H9 (cell line): Measurements from ENCODE around the gene NRGN. TPM values are rescaled to one million over a fixed set of nuclear protein-coding genes. Genes with fewer than 3 reads are reported as not detected.

Experiments used
- DNase-seq: peaks from one replicate; pipeline ENCODE4 v3.0.0-alpha.2; 2017
- H2AFZ ChIP-seq: one replicate; pipeline ENCODE4 v1.6.1; 2013; ENCODE audit warnings: mild to moderate bottlenecking, low read length, control low read depth, moderate library complexity
- H2AK5ac ChIP-seq: 2 replicates; pipeline ENCODE4 v1.6.1; 2013; ENCODE audit warnings: low read length, control low read depth, mixed read lengths; ENCODE audit not compliant: insufficient read length
- H2BK120ac ChIP-seq: one replicate; pipeline ENCODE4 v1.6.1; 2013; ENCODE audit warnings: low read depth, mild to moderate bottlenecking, low read length, control low read depth, inconsistent platforms; ENCODE audit not compliant: poor library complexity, severe bottlenecking
- H2BK12ac ChIP-seq: 2 replicates; pipeline ENCODE4 v1.6.1; 2013; ENCODE audit warnings: low read length, control low read depth, mixed read lengths, low read depth; ENCODE audit not compliant: insufficient read length
- H2BK15ac ChIP-seq: 2 replicates; pipeline ENCODE4 v1.6.1; 2013; ENCODE audit warnings: low read depth, low read length, control low read depth
- H2BK20ac ChIP-seq: one replicate; pipeline ENCODE4 v1.6.1; 2013; ENCODE audit warnings: low read depth, mild to moderate bottlenecking, low read length, control low read depth, inconsistent platforms; ENCODE audit not compliant: poor library complexity, severe bottlenecking
- H2BK5ac ChIP-seq: 2 replicates; pipeline ENCODE4 v1.6.1; 2013; ENCODE audit warnings: low read length, control low read depth, mixed read lengths; ENCODE audit not compliant: insufficient read length
- H3K14ac ChIP-seq: 2 replicates; pipeline ENCODE4 v1.6.1; 2013; ENCODE audit warnings: low read length, control low read depth; ENCODE audit not compliant: insufficient read depth
- H3K18ac ChIP-seq: 2 replicates; pipeline ENCODE4 v1.6.1; 2013; ENCODE audit warnings: low read depth, mild to moderate bottlenecking, mixed read lengths, low read length, control low read depth; ENCODE audit not compliant: insufficient read length
- H3K23ac ChIP-seq: 2 replicates; pipeline ENCODE4 v1.6.1; 2013; ENCODE audit warnings: low read length, control low read depth, mixed read lengths, low read depth; ENCODE audit not compliant: insufficient read length
- H3K23me2 ChIP-seq: 2 replicates; pipeline ENCODE4 v1.6.1; 2013; ENCODE audit warnings: low read depth, mild to moderate bottlenecking, mixed read lengths, low read length, control low read depth; ENCODE audit not compliant: insufficient read length, poor library complexity, severe bottlenecking
- H3K27ac ChIP-seq: 2 replicates; pipeline ENCODE4 v1.5.1; 2013; ENCODE audit warnings: low read length, control low read depth, mixed read lengths, low read depth; ENCODE audit not compliant: insufficient read length
- H3K27me3 ChIP-seq: 2 replicates; pipeline ENCODE4 v1.6.1; 2013; ENCODE audit warnings: low read length, control low read depth, inconsistent platforms; ENCODE audit not compliant: insufficient read depth
- H3K4ac ChIP-seq: 2 replicates; pipeline ENCODE4 v1.6.1; 2013; ENCODE audit warnings: low read depth, mild to moderate bottlenecking, control low read depth, inconsistent platforms, low read length, moderate library complexity
- H3K4me1 ChIP-seq: 2 replicates; pipeline ENCODE4 v1.6.1; 2013; ENCODE audit warnings: low read length, control low read depth, inconsistent platforms; ENCODE audit not compliant: insufficient read depth
- H3K4me2 ChIP-seq: 2 replicates; pipeline ENCODE4 v1.6.1; 2013; ENCODE audit warnings: low read length, control low read depth, mixed read lengths; ENCODE audit not compliant: insufficient read length, insufficient read depth
- H3K56ac ChIP-seq: 2 replicates; pipeline ENCODE4 v1.6.1; 2013; ENCODE audit warnings: low read depth, mild to moderate bottlenecking, mixed read lengths, low read length, control low read depth; ENCODE audit not compliant: insufficient read length
- H3K79me1 ChIP-seq: 2 replicates; pipeline ENCODE4 v1.6.1; 2013; ENCODE audit warnings: low read depth, mild to moderate bottlenecking, moderate library complexity, low read length, control low read depth, inconsistent platforms; ENCODE audit not compliant: insufficient read depth, poor library complexity, severe bottlenecking
- H3K79me2 ChIP-seq: 2 replicates; pipeline ENCODE4 v1.6.1; 2013; ENCODE audit warnings: low read length, control low read depth, inconsistent platforms; ENCODE audit not compliant: insufficient read depth
- H3K9ac ChIP-seq: 2 replicates; pipeline ENCODE4 v1.6.1; 2013; ENCODE audit warnings: low read length, control low read depth, mixed read lengths; ENCODE audit not compliant: insufficient read length; ENCODE audit errors: extremely low read depth
- H3K9me3 ChIP-seq: one replicate; pipeline ENCODE4 v1.6.1; 2013; ENCODE audit warnings: low read depth, low read length, inconsistent platforms; ENCODE audit not compliant: control insufficient read depth
- H3T11ph ChIP-seq: one replicate; pipeline ENCODE4 v1.6.1; 2013; ENCODE audit warnings: mild to moderate bottlenecking, low read length, control low read depth, inconsistent platforms
- H4K20me1 ChIP-seq: one replicate; pipeline ENCODE4 v1.6.1; 2013; ENCODE audit not compliant: control insufficient read depth, insufficient read length, insufficient read depth
- H4K5ac ChIP-seq: 2 replicates; pipeline ENCODE4 v1.6.1; 2013; ENCODE audit warnings: low read depth, mild to moderate bottlenecking, mixed read lengths, low read length, control low read depth; ENCODE audit not compliant: insufficient read length
- H4K8ac ChIP-seq: replicated peaks from 2 replicates; pipeline ENCODE4 v1.6.1; 2013; ENCODE audit warnings: low read length, control low read depth, mixed read lengths, low read depth; ENCODE audit not compliant: insufficient read length
- H4K91ac ChIP-seq: 2 replicates; pipeline ENCODE4 v1.6.1; 2013; ENCODE audit warnings: low read depth, mild to moderate bottlenecking, moderate library complexity, mixed read lengths, low read length, control low read depth; ENCODE audit not compliant: insufficient read length
- H3K27ac Mint-ChIP-seq, 3 experiments: 2 replicates in 2 of 3; 3 replicates in 1 of 3; pipeline ENCODE4 v1.8.0; 2020 to 2021; ENCODE audit warnings: mixed read lengths in 3 of 3, mild to moderate bottlenecking in 1 of 3, moderate library complexity in 1 of 3
- H3K27me3 Mint-ChIP-seq: 2 replicates; pipeline ENCODE4 v1.8.0; 2021; ENCODE audit warnings: low read depth, mild to moderate bottlenecking, moderate library complexity, mixed read lengths
- H3K36me3 Mint-ChIP-seq, 3 experiments: 2 replicates in 2 of 3; 3 replicates in 1 of 3; pipeline ENCODE4 v1.8.0; 2020 to 2021; ENCODE audit warnings: low read depth in 3 of 3, mixed read lengths in 3 of 3; ENCODE audit not compliant: insufficient read depth in 1 of 3
- H3K4me1 Mint-ChIP-seq, 2 experiments: 2 replicates each; pipeline ENCODE4 v1.8.0; 2020; ENCODE audit warnings: mixed read lengths in 2 of 2
- H3K4me3 Mint-ChIP-seq, 2 experiments: 2 replicates in 1 of 2; 3 replicates in 1 of 2; pipeline ENCODE4 v1.8.0; 2020 to 2021; ENCODE audit warnings: mild to moderate bottlenecking in 2 of 2, mixed read lengths in 2 of 2, moderate library complexity in 1 of 2
- H3K9me3 Mint-ChIP-seq, 2 experiments: 2 replicates in 1 of 2; 3 replicates in 1 of 2; pipeline ENCODE4 v1.8.0; 2020; ENCODE audit warnings: mild to moderate bottlenecking in 2 of 2, mixed read lengths in 2 of 2, moderate library complexity in 1 of 2
- CTCF ChIP-seq: fragments of 200-600 bp; sonication (generic); conservative IDR thresholded peaks from 3 replicates; pipeline ENCODE4 v1.8.0; 2021; ENCODE audit warnings: antibody characterized with exemption, mild to moderate bottlenecking
- WGBS: extraction: QIAGEN DNeasy Blood & Tissue Kit; methylation state at CpG from one replicate; pipeline ENCODE4 v1.1.7; 2013; ENCODE audit warnings: missing lambda C conversion rate, low lambda C conversion rate, mixed read lengths; ENCODE audit not compliant: insufficient read length; ENCODE audit errors: extremely low coverage; 5-methylcytosine and 5-hydroxymethylcytosine counted together
- total RNA-seq: library from RNA; stranded (reverse); gene quantifications from 2 replicates; pipeline ENCODE4 v1.2.1, GENCODE V29; 2021

Gene NRGN
- total RNA-seq, 1 experiment from 2014 or later: 6.4 TPM

- no peak overlapping the region for H3T11ph ChIP-seq
- no peak overlapping the region for H3K56ac ChIP-seq
- TF ChIP-seq CTCF: no peak
- H3K4me3 Mint-ChIP-seq: no peak overlapping the region
- no peaks in the 10 kb centered on the region for H3K4me1 ChIP-seq
- no peaks in the 10 kb centered on the region for H3K9me3 Mint-ChIP-seq
- H2BK20ac ChIP-seq: no peak overlapping the region
- H3K36me3 Mint-ChIP-seq: peaks cover 14 to 51% (median 29%) of the 10 kb centered on the region in 3 experiments; a peak in 6 of 7 replicates
- no peak overlapping the region for H3K14ac ChIP-seq
- H2AK5ac ChIP-seq: no peak overlapping the region
- H3K27me3 Mint-ChIP-seq: no peaks in the 10 kb centered on the region
- H3K4ac ChIP-seq: no peak overlapping the region
- H2AFZ ChIP-seq: no peak overlapping the region
- no peak overlapping the region for H3K23ac ChIP-seq
- H3K27me3 ChIP-seq: no peaks in the 10 kb centered on the region
- no peak overlapping the region for H3K27ac Mint-ChIP-seq
- H2BK12ac ChIP-seq: no peak overlapping the region
- H3K27ac ChIP-seq: no peak overlapping the region
- H3K9me3 ChIP-seq: no peaks in the 10 kb centered on the region
- H4K20me1 ChIP-seq: no peaks in the 10 kb centered on the region
- H2BK15ac ChIP-seq: no peak overlapping the region
- DNase-seq: no peak
- H3K4me1 Mint-ChIP-seq: no peaks in the 10 kb centered on the region; a peak in 1 of 4 replicates
- H3K4me2 ChIP-seq: no peak overlapping the region
- WGBS: no CpG with 5 or more reads among the region's 8 CpGs
- no peak overlapping the region for H4K5ac ChIP-seq
- H3K79me2 ChIP-seq: no peaks in the 10 kb centered on the region
- no peaks in the 10 kb centered on the region for H3K79me1 ChIP-seq
- no peak overlapping the region for H3K9ac ChIP-seq
- no peak overlapping the region for H4K91ac ChIP-seq
- no peaks in the 10 kb centered on the region for H3K23me2 ChIP-seq
- H3K18ac ChIP-seq: no peak overlapping the region
- H2BK5ac ChIP-seq: no peak overlapping the region
- H4K8ac ChIP-seq: no peak overlapping the region
- H2BK120ac ChIP-seq: no peak overlapping the region
Observed at GRCh38 chr11:124768914-124769313, 29.2 kb downstream of the NRGN start.
